HepG2 (cell line): ENCODE measurements around the gene MTREX. TPM values are rescaled to one million over a fixed set of nuclear protein-coding genes. Genes with fewer than 3 reads are reported as not detected.

Source experiments
- ATAC-seq: fragments of 200-7000 bp; cut with Tn5 transposase; 3 replicates; pipeline ENCODE4 v1.9.1; 2020; ENCODE audit warnings: mild to moderate bottlenecking, moderate library complexity
- BruUV-seq: library from RNA; stranded (reverse); fragments of 400-500 nt; replicated peaks from 2 replicates; lab custom pipeline; 2021; lab: Mats Ljungman, UMichigan
- CTCF ChIA-PET: fragments of 300-600 bp; formaldehyde crosslinking; extraction: SDS; loops from one replicate; lab custom pipeline; 2021; ENCODE audit warnings: low total read pairs, inconsistent platforms, low intra/inter-chr PET ratio; lab: Yijun Ruan, JAX
- POLR2A ChIA-PET: fragments of 350-600 bp; sonication (Branson Sonifier 250); formaldehyde crosslinking; loops from one replicate; lab custom pipeline; 2020; ENCODE audit warnings: antibody characterized with exemption, inconsistent platforms; lab: Yijun Ruan, JAX
- DNase-seq: peaks from one replicate; pipeline ENCODE4 v3.0.0-alpha.2; 2015; ENCODE audit warnings: low spot score
- FAIRE-seq: peaks from 3 replicates; lab custom pipeline; 2011; peaks lifted over from hg19 to GRCh38; lab: Jason Lieb, UNC
- H2AFZ ChIP-seq: one replicate; pipeline ENCODE4 v1.6.1; 2011; ENCODE audit warnings: low read length, inconsistent platforms
- H3K27ac ChIP-seq: fragments of 300-600 bp; 3 replicates; pipeline ENCODE4 v1.8.0; 2011; ENCODE audit warnings: mixed run types, mild to moderate bottlenecking, mixed read lengths, low read length, inconsistent platforms; ENCODE audit not compliant: insufficient read depth; ENCODE audit errors: extremely low read length
- H3K27me3 ChIP-seq, 2 experiments: fragments of 200-600 bp in 1 of 2; 2 replicates in 1 of 2; 3 replicates in 1 of 2; pipeline versions ENCODE4 v1.6.0 to v1.8.0; 2011; ENCODE audit warnings: low read length in 2 of 2, mild to moderate bottlenecking in 2 of 2, moderate library complexity in 2 of 2, inconsistent platforms in 1 of 2; ENCODE audit not compliant: insufficient read depth in 2 of 2, control insufficient read depth in 1 of 2
- H3K36me3 ChIP-seq, 2 experiments: fragments of 200-600 bp in 1 of 2; replicated peaks in 1 of 2; 2 replicates in 1 of 2; 3 replicates in 1 of 2; pipeline versions ENCODE4 v1.5.1 to v1.8.0; 2011; ENCODE audit warnings: low read length in 2 of 2, inconsistent platforms in 1 of 2; ENCODE audit not compliant: insufficient read depth in 2 of 2, control insufficient read depth in 1 of 2
- H3K4me1 ChIP-seq: 2 replicates; pipeline ENCODE4 v1.5.1; 2012; ENCODE audit warnings: low read length, inconsistent platforms; ENCODE audit not compliant: insufficient read depth
- H3K4me2 ChIP-seq: 2 replicates; pipeline ENCODE4 v1.6.0; 2011; ENCODE audit warnings: low read depth, low read length, inconsistent platforms
- H3K4me3 ChIP-seq, 3 experiments: fragments of 200-600 bp in 1 of 3; sonication (generic), shearing (Covaris generic) in 1 of 3; replicated peaks in 1 of 3; 2 replicates each; pipeline ENCODE4 v1.5.1; 2011 to 2016; ENCODE audit warnings: low read length in 3 of 3, inconsistent platforms in 2 of 3, low read depth in 2 of 3, mild to moderate bottlenecking in 2 of 3, control low read depth in 1 of 3, mixed read lengths in 1 of 3; ENCODE audit not compliant: insufficient read depth in 1 of 3
- H3K79me2 ChIP-seq: one replicate; pipeline ENCODE4 v1.6.1; 2011; ENCODE audit warnings: low read length, inconsistent platforms; ENCODE audit not compliant: insufficient read depth
- H3K9ac ChIP-seq: 2 replicates; pipeline ENCODE4 v1.6.0; 2011; ENCODE audit warnings: mild to moderate bottlenecking, low read depth, low read length, inconsistent platforms; ENCODE audit not compliant: insufficient read depth
- H3K9me3 ChIP-seq: 2 replicates; pipeline ENCODE4 v1.5.1; 2012; ENCODE audit warnings: mild to moderate bottlenecking, low read length
- H4K20me1 ChIP-seq: 2 replicates; pipeline ENCODE4 v1.6.0; 2011; ENCODE audit warnings: inconsistent platforms, mild to moderate bottlenecking, low read length, moderate library complexity; ENCODE audit not compliant: insufficient read depth
- HIVEP1 ChIP-seq: sonication (generic); formaldehyde crosslinking; IDR thresholded peaks from 2 replicates; pipeline ENCODE4 v1.4.0; 2020; ENCODE audit warnings: mild to moderate bottlenecking, missing genetic modification reagents
- HNRNPUL1 ChIP-seq: fragments of 200-400 bp; formaldehyde crosslinking; IDR thresholded peaks from 2 replicates; pipeline ENCODE4 v1.6.1; 2017; ENCODE audit warnings: low read depth, mild to moderate bottlenecking, low read length, moderate library complexity
- MAFF ChIP-seq: IDR thresholded peaks from 2 replicates; pipeline ENCODE4 v1.6.1; 2011; ENCODE audit warnings: low read depth, low read length, improper control_type of control experiment
- MAFK ChIP-seq, 2 experiments: IDR thresholded peaks in 1 of 2; conservative IDR thresholded peaks in 1 of 2; 2 replicates each; pipeline ENCODE4 v1.6.1; 2011; ENCODE audit warnings: improper control_type of control experiment in 2 of 2, low read length in 2 of 2
- MYNN ChIP-seq: sonication (generic); formaldehyde crosslinking; IDR thresholded peaks from 2 replicates; pipeline ENCODE4 v1.4.0; 2020; ENCODE audit warnings: mild to moderate bottlenecking, low read depth, missing genetic modification reagents
- RORA ChIP-seq: sonication (generic); formaldehyde crosslinking; IDR thresholded peaks from 2 replicates; pipeline ENCODE4 v1.5.0; 2020; ENCODE audit warnings: mild to moderate bottlenecking, missing genetic modification reagents, moderate library complexity
- TBX3 ChIP-seq: fragments of 450-650 bp; IDR thresholded peaks from 2 replicates; pipeline ENCODE4 v1.6.1; 2017; ENCODE audit warnings: antibody characterized with exemption, mild to moderate bottlenecking, inconsistent platforms, borderline replicate concordance
- TCF7 ChIP-seq: sonication (generic); IDR thresholded peaks from 2 replicates; pipeline ENCODE4 v1.6.1; 2016; ENCODE audit warnings: antibody characterized with exemption, low read depth
- ZNF501 ChIP-seq: sonication (generic); formaldehyde crosslinking; IDR thresholded peaks from 2 replicates; pipeline ENCODE4 v1.5.1; 2020; ENCODE audit warnings: mild to moderate bottlenecking, moderate library complexity, missing genetic modification reagents
- ZNF530 ChIP-seq: sonication (generic); formaldehyde crosslinking; IDR thresholded peaks from 2 replicates; pipeline ENCODE4 v1.5.0; 2020; ENCODE audit warnings: low read depth, mild to moderate bottlenecking, missing genetic modification reagents
- ZNF546 ChIP-seq: sonication (generic); formaldehyde crosslinking; conservative IDR thresholded peaks from 2 replicates; pipeline ENCODE4 v1.8.1; 2023; ENCODE audit warnings: mild to moderate bottlenecking, missing genetic modification reagents
- ZZZ3 ChIP-seq: sonication (generic); formaldehyde crosslinking; IDR thresholded peaks from 2 replicates; pipeline ENCODE4 v1.4.0; 2020; ENCODE audit warnings: missing genetic modification reagents, mild to moderate bottlenecking, borderline replicate concordance
- WGBS: methylation state at CpG from one replicate; pipeline ENCODE4 v1.1.6; 2017; ENCODE audit warnings: low lambda C conversion rate; 5-methylcytosine and 5-hydroxymethylcytosine counted together
- in situ Hi-C: cut with HindIII; loops from 2 replicates; pipeline ENCODE4 v1.10.0; 2017; ENCODE audit warnings: low pct_unique_long_range_greater_than_20kb; ENCODE audit not compliant: extremely low pct_ligation_motif_present
- intact Hi-C: fragments of 100-400 bp; cut with micrococcal nuclease; formaldehyde crosslinking; loops from one replicate; pipeline ENCODE4 v1.10.0; 2022; ENCODE audit not compliant: unreplicated experiment
- polyA plus RNA-seq, 8 experiments: library from polyadenylated mRNA; depleted of rRNA in 3 of 8; stranded (reverse) in 7 of 8; unstranded in 1 of 8; fragments of >200 nt; fragmentation: Illumina TruSeq in 4 of 8; extraction: Trizol in 4 of 8; gene quantifications; 2 replicates each; pipeline versions ENCODE4 v1.2.1 to v1.2.3, GENCODE V29; 2011 to 2016; ENCODE audit warnings: low read depth in 4 of 8, missing spikeins in 1 of 8, mixed read lengths in 1 of 8; ENCODE audit not compliant: insufficient read depth in 1 of 8
- total RNA-seq, 5 experiments: library from RNA; depleted of rRNA; stranded (reverse); fragments of >200 nt; fragmentation: Illumina TruSeq; extraction: Trizol; gene quantifications; 2 replicates each; pipeline ENCODE4 v1.2.3, GENCODE V29; 2016; ENCODE audit warnings: low read depth in 1 of 5
- TF ChIP-seq, protein P1 (sequence below): sonication (generic); formaldehyde crosslinking; IDR thresholded peaks from 2 replicates; pipeline ENCODE4 v1.4.0; 2020; ENCODE audit warnings: mild to moderate bottlenecking, missing genetic modification reagents
- TF ChIP-seq, protein P2 (sequence below): sonication (generic); formaldehyde crosslinking; IDR thresholded peaks from 2 replicates; pipeline ENCODE4 v1.5.1; 2020; ENCODE audit warnings: mild to moderate bottlenecking, missing genetic modification reagents, moderate library complexity
- TF ChIP-seq, protein P3 (sequence below): sonication (generic); formaldehyde crosslinking; IDR thresholded peaks from 2 replicates; pipeline ENCODE4 v1.4.0; 2020; ENCODE audit warnings: missing genetic modification reagents

MTREX gene
- total and polyA plus RNA-seq, 2 of the 13 experiments (the other 11 are each of a cell fraction or from before 2014, with no cell fraction given) = 16.4 to 91.5 TPM

DNA sequence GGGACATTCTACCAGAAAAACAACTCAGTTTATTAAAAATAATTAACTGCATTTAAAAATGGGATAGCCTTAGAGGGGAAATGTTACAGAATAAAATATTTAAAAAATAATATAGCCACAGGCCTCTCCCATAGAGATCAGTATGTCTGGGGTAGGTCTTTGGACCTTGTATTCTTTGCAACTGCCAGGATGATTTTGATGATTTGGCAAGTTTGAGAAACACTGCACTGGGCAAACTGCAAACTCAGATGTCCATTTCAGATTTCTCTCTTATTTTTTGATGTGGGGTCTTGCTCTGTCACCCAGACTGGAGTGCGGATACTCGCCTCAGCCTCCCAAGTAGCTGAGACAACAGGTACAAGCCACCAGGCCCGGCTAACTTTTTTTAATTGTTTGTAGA is 49.5 kb upstream of the MTREX start:
- Histone ChIP-seq H3K9me3 (no peaks in the 10 kb centered on the region), H3K27me3 (no peaks in the 10 kb centered on the region), H3K36me3 (peaks cover 2 to 24% of the 10 kb centered on the region in 2 experiments; a peak in 3 of 5 replicates), H4K20me1 (no peaks in the 10 kb centered on the region), H2AFZ (no peak overlapping the region), H3K4me3 (no peak overlapping the region), H3K27ac (no peak overlapping the region), H3K4me1 (peaks cover 3% of the 10 kb centered on the region; the same call in 1 of the 2 replicates), H3K4me2 (no peak overlapping the region), H3K79me2 (no peaks in the 10 kb centered on the region), H3K9ac (no peak overlapping the region)
- intact Hi-C loops = no loop called here
- TF ChIP-seq ZNF546 (CRISPR knock-in tag) (no peak), RORA (no peak), ZZZ3 (CRISPR knock-in tag) (no peak), MAFK (conservative IDR thresholded peaks at IDR 0.05 in 1 of 2, IDR thresholded peaks at IDR 0.05 in 1 of 2; ENCODE audit: low read length in 2 of 2) (peak; percentile 75 to 78), MAFF (peak; percentile 66), ZNF530 (CRISPR knock-in tag) (no peak), MYNN (CRISPR knock-in tag) (no peak), TCF7 (no peak), TBX3 (no peak), ZNF501 (CRISPR knock-in tag) (no peak), HNRNPUL1 (no peak), HIVEP1 (CRISPR knock-in tag) (no peak)
- TF ChIP-seq, protein P1, sequence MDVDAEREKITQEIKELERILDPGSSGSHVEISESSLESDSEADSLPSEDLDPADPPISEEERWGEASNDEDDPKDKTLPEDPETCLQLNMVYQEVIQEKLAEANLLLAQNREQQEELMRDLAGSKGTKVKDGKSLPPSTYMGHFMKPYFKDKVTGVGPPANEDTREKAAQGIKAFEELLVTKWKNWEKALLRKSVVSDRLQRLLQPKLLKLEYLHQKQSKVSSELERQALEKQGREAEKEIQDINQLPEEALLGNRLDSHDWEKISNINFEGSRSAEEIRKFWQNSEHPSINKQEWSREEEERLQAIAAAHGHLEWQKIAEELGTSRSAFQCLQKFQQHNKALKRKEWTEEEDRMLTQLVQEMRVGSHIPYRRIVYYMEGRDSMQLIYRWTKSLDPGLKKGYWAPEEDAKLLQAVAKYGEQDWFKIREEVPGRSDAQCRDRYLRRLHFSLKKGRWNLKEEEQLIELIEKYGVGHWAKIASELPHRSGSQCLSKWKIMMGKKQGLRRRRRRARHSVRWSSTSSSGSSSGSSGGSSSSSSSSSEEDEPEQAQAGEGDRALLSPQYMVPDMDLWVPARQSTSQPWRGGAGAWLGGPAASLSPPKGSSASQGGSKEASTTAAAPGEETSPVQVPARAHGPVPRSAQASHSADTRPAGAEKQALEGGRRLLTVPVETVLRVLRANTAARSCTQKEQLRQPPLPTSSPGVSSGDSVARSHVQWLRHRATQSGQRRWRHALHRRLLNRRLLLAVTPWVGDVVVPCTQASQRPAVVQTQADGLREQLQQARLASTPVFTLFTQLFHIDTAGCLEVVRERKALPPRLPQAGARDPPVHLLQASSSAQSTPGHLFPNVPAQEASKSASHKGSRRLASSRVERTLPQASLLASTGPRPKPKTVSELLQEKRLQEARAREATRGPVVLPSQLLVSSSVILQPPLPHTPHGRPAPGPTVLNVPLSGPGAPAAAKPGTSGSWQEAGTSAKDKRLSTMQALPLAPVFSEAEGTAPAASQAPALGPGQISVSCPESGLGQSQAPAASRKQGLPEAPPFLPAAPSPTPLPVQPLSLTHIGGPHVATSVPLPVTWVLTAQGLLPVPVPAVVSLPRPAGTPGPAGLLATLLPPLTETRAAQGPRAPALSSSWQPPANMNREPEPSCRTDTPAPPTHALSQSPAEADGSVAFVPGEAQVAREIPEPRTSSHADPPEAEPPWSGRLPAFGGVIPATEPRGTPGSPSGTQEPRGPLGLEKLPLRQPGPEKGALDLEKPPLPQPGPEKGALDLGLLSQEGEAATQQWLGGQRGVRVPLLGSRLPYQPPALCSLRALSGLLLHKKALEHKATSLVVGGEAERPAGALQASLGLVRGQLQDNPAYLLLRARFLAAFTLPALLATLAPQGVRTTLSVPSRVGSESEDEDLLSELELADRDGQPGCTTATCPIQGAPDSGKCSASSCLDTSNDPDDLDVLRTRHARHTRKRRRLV (CRISPR knock-in tag) = no peak
- TF ChIP-seq, protein P2, sequence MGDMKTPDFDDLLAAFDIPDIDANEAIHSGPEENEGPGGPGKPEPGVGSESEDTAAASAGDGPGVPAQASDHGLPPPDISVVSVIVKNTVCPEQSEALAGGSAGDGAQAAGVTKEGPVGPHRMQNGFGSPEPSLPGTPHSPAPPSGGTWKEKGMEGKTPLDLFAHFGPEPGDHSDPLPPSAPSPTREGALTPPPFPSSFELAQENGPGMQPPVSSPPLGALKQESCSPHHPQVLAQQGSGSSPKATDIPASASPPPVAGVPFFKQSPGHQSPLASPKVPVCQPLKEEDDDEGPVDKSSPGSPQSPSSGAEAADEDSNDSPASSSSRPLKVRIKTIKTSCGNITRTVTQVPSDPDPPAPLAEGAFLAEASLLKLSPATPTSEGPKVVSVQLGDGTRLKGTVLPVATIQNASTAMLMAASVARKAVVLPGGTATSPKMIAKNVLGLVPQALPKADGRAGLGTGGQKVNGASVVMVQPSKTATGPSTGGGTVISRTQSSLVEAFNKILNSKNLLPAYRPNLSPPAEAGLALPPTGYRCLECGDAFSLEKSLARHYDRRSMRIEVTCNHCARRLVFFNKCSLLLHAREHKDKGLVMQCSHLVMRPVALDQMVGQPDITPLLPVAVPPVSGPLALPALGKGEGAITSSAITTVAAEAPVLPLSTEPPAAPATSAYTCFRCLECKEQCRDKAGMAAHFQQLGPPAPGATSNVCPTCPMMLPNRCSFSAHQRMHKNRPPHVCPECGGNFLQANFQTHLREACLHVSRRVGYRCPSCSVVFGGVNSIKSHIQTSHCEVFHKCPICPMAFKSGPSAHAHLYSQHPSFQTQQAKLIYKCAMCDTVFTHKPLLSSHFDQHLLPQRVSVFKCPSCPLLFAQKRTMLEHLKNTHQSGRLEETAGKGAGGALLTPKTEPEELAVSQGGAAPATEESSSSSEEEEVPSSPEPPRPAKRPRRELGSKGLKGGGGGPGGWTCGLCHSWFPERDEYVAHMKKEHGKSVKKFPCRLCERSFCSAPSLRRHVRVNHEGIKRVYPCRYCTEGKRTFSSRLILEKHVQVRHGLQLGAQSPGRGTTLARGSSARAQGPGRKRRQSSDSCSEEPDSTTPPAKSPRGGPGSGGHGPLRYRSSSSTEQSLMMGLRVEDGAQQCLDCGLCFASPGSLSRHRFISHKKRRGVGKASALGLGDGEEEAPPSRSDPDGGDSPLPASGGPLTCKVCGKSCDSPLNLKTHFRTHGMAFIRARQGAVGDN (CRISPR knock-in tag) = no peak
- TF ChIP-seq, protein P3, sequence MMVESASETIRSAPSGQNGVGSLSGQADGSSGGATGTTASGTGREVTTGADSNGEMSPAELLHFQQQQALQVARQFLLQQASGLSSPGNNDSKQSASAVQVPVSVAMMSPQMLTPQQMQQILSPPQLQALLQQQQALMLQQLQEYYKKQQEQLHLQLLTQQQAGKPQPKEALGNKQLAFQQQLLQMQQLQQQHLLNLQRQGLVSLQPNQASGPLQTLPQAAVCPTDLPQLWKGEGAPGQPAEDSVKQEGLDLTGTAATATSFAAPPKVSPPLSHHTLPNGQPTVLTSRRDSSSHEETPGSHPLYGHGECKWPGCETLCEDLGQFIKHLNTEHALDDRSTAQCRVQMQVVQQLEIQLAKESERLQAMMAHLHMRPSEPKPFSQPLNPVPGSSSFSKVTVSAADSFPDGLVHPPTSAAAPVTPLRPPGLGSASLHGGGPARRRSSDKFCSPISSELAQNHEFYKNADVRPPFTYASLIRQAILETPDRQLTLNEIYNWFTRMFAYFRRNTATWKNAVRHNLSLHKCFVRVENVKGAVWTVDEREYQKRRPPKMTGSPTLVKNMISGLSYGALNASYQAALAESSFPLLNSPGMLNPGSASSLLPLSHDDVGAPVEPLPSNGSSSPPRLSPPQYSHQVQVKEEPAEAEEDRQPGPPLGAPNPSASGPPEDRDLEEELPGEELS (CRISPR knock-in tag) = no peak
- FAIRE-seq = no peak
- CTCF ChIA-PET = no interaction called here
- ATAC-seq = no peak
- POLR2A ChIA-PET = no interaction called here
- no peak for DNase-seq
- WGBS = 96% methylated on average over 3 of the region's 3 CpGs
- in situ Hi-C loops = no loop called here
- BruUV-seq = no TSS peak
